ENCODE data around the gene HES4. TPM values are rescaled to one million over a fixed set of nuclear protein-coding genes. Genes with fewer than 3 reads are reported as not detected.
A peak's percentile ranks its signal among the peaks of the same experiment; 100 is the strongest.

HES4 gene
- polyA plus RNA-seq, 1 experiment: 0.68 TPM

- Histone ChIP-seq H3K27ac (ENCODE audit: low read depth, low read length) (no peak overlapping the region), H3K27me3 (ENCODE audit: control insufficient read depth, insufficient read depth, low read length) (no peaks in the 10 kb centered on the region), H3K9me3 (ENCODE audit: control insufficient read depth, insufficient read depth, low read length) (no peaks in the 10 kb centered on the region; the same call in 1 of the 2 replicates), H3K4me3 (ENCODE audit: low read depth, low read length) (no peak overlapping the region)
- ChIA-PET POLR2A (interaction anchor here (0.9 kb wide), 1 partner anchor 10 kb away, joined by 3 read pairs; no protein-coding TSS in a partner anchor), CTCF (interaction anchor here (1.0 to 2.0 kb wide), 2 partner anchors 12 to 47 kb away, joined by 5 to 12 read pairs; no protein-coding TSS in a partner anchor)
- no peak for DNase-seq (ENCODE audit: low read depth, low spot score)
- no peak for TF ChIP-seq CTCF (IDR thresholded peaks at IDR 0.05; ENCODE audit: low read depth, low read length)
Observed at GRCh38 chr1:952201-952600, 47.7 kb downstream of the HES4 start.

DNA sequence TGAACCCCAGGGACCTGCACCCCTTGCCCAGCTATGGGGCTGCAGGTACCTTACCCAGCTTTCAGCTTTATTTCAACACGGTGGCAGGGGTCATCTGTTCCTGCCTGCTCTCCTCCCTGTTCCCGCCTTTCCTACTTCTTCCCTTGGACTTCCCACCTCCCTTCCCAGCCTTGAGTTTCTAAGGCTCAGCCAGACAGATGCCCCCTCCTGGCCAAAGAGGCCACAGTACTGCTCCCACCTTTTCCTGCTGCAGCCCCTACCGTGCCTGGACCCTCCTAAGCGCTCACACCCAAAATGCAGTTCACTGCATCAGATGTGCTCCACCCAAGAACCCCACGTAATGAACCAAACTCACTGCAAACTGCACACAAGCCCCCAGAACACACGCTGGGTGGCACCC lies 48.5 kb downstream of the HES4 start:
- Histone ChIP-seq H3K9me3 (ENCODE audit: control insufficient read depth, insufficient read depth, low read length) (no peaks in the 10 kb centered on the region; the same call in 1 of the 2 replicates), H3K4me3 (ENCODE audit: low read depth, low read length) (no peak overlapping the region), H3K27me3 (ENCODE audit: control insufficient read depth, insufficient read depth, low read length) (no peaks in the 10 kb centered on the region), H3K27ac (ENCODE audit: low read depth, low read length) (no peak overlapping the region)
- DNase-seq (ENCODE audit: low read depth, low spot score): no peak
- CTCF ChIA-PET: interaction anchor here (1.0 to 2.0 kb wide), 2 partner anchors 11 to 46 kb away, joined by 5 to 12 read pairs; no protein-coding TSS in a partner anchor
- TF ChIP-seq CTCF (IDR thresholded peaks at IDR 0.05; ENCODE audit: low read depth, low read length): peak; percentile 55
- POLR2A ChIA-PET: interaction anchor here (0.9 kb wide), 1 partner anchor 9 kb away, joined by 3 read pairs; no protein-coding TSS in a partner anchor

DNA sequence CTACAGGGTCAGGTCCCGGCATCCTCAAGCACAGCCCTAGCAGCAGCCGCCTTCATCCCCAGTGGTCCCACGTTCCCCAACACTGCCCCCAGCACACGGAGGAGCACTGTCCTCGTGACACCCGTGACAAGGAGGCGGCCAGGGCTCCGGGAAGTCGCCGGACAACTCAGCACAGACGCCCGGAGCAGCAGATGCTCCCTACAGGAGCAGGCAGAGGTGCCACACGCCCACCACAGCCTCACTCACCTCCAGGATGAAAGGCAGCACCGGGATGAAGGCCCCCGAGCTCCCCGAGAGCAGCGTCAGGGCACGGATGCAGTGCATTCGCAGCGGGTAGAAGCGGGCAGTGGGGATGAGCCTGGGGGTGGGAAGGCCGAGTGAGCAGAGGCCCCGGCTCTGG lies 49.0 kb downstream of the HES4 start:
- Histone ChIP-seq H3K4me3 (ENCODE audit: low read depth, low read length) (no peak overlapping the region), H3K9me3 (ENCODE audit: control insufficient read depth, insufficient read depth, low read length) (no peaks in the 10 kb centered on the region; the same call in 1 of the 2 replicates), H3K27me3 (ENCODE audit: control insufficient read depth, insufficient read depth, low read length) (no peaks in the 10 kb centered on the region), H3K27ac (ENCODE audit: low read depth, low read length) (no peak overlapping the region)
- ChIA-PET CTCF (interaction anchor here (2.0 kb wide), 1 partner anchor 46 kb away, joined by 12 read pairs; no protein-coding TSS in a partner anchor), POLR2A (no interaction called here)
- no peak for TF ChIP-seq CTCF (IDR thresholded peaks at IDR 0.05; ENCODE audit: low read depth, low read length)
- DNase-seq (ENCODE audit: low read depth, low spot score): no peak

GRCh38 chr1:950268-950667 lies 49.6 kb downstream of the HES4 start:
- Histone ChIP-seq H3K4me3 (ENCODE audit: low read depth, low read length) (no peak overlapping the region), H3K27ac (ENCODE audit: low read depth, low read length) (no peak overlapping the region), H3K9me3 (ENCODE audit: control insufficient read depth, insufficient read depth, low read length) (no peaks in the 10 kb centered on the region; the same call in 1 of the 2 replicates), H3K27me3 (ENCODE audit: control insufficient read depth, insufficient read depth, low read length) (no peaks in the 10 kb centered on the region)
- POLR2A ChIA-PET: no interaction called here
- no peak for TF ChIP-seq CTCF (IDR thresholded peaks at IDR 0.05; ENCODE audit: low read depth, low read length)
- DNase-seq (ENCODE audit: low read depth, low spot score): no peak
- CTCF ChIA-PET: no interaction called here

Small RNAs within 50 kb of the gene (small RNA-seq; reads per million reads assigned to genes)
- gene AL645608.3 (ENCODE audit: insufficient read length, low read depth): not detected

Other genes starting within 250 kb of the HES4 start
- gene SAMD11, start 76.2 kb downstream of the HES4 start, polyA plus RNA-seq (2011; rRNA removed): 1.6 and 2.1 TPM in 2 replicates
- gene NOC2L, start 40.8 kb downstream of the HES4 start, polyA plus RNA-seq (2011; rRNA removed): 36.1 and 41.7 TPM in 2 replicates
- gene KLHL17, start 39.5 kb downstream of the HES4 start, polyA plus RNA-seq (2011; rRNA removed): 5.5 and 9.7 TPM in 2 replicates
- gene PLEKHN1, start 33.6 kb downstream of the HES4 start, polyA plus RNA-seq (2011; rRNA removed): 0.06 and 0.15 TPM in 2 replicates
- not detected in 2 replicates for gene PERM1, start 18.0 kb downstream of the HES4 start, polyA plus RNA-seq (2011; rRNA removed)
- gene ISG15, start 13.4 kb upstream of the HES4 start, polyA plus RNA-seq (2011; rRNA removed): 22.4 and 36.0 TPM in 2 replicates
- gene AGRN, start 20.0 kb upstream of the HES4 start, polyA plus RNA-seq (2011; rRNA removed): 28.3 and 37.4 TPM in 2 replicates
- gene RNF223, start 74.2 kb upstream of the HES4 start, polyA plus RNA-seq (2011; rRNA removed): not detected in 2 replicates
- 2.3 and 3.2 TPM in 2 replicates for gene C1orf159, start 116.0 kb upstream of the HES4 start, polyA plus RNA-seq (2011; rRNA removed)
- gene TTLL10, start 173.8 kb upstream of the HES4 start, polyA plus RNA-seq (2011; rRNA removed): not detected in 2 replicates
- gene TNFRSF18, start 206.5 kb upstream of the HES4 start, polyA plus RNA-seq (2011; rRNA removed): 1.0 and 2.1 TPM in 2 replicates
- gene TNFRSF4, start 214.1 kb upstream of the HES4 start, polyA plus RNA-seq (2011; rRNA removed): 0.07 and 0.24 TPM in 2 replicates
- gene SDF4, start 231.9 kb upstream of the HES4 start, polyA plus RNA-seq (2011; rRNA removed): 109 and 115 TPM in 2 replicates
- 15.2 and 15.7 TPM in 2 replicates for gene B3GALT6, start 232.1 kb upstream of the HES4 start, polyA plus RNA-seq (2011; rRNA removed)
- gene C1QTNF12, start 246.6 kb upstream of the HES4 start, polyA plus RNA-seq (2011; rRNA removed): 0.21 and 0.51 TPM in 2 replicates

All from AG04450 (cell line).